HL-60 (cell line): ENCODE measurements around the gene MERTK.

Experiments
- DNase-seq, 2 experiments: peaks; one replicate each; pipeline ENCODE4 v3.0.0-alpha.2; 2010 to 2020; ENCODE audit warnings: low read depth in 1 of 2, low spot score in 1 of 2
- H3K27ac ChIP-seq: fragments of 250-450 bp; sonication (Bioruptor Pico); replicated peaks from 2 replicates; pipeline ENCODE4 v1.5.1; 2020; ENCODE audit warnings: mild to moderate bottlenecking, moderate library complexity
- H3K27me3 ChIP-seq: fragments of 250-450 bp; sonication (Bioruptor Pico); 2 replicates; pipeline ENCODE4 v1.5.1; 2021; ENCODE audit warnings: mild to moderate bottlenecking, moderate library complexity; ENCODE audit not compliant: insufficient read depth, poor library complexity, severe bottlenecking
- H3K4me3 ChIP-seq: replicated peaks from 2 replicates; pipeline ENCODE4 v1.5.1; 2011; ENCODE audit warnings: mild to moderate bottlenecking, control low read depth, low read length; ENCODE audit not compliant: insufficient read depth
- GABPA ChIP-seq: IDR thresholded peaks from 2 replicates; pipeline ENCODE4 v1.6.1; 2012; ENCODE audit warnings: low read depth
- POLR2AphosphoS5 ChIP-seq: IDR thresholded peaks from 2 replicates; pipeline ENCODE4 v1.6.1; 2012; ENCODE audit warnings: low read depth
- SPI1 ChIP-seq: IDR thresholded peaks from 2 replicates; pipeline ENCODE4 v1.6.1; 2012; ENCODE audit warnings: low read depth, mild to moderate bottlenecking, borderline replicate concordance
- TF ChIP-seq, protein P1 (sequence below): IDR thresholded peaks from 2 replicates; pipeline ENCODE4 v1.6.1; 2012; ENCODE audit warnings: low read depth; ENCODE audit not compliant: insufficient replicate concordance
- TF ChIP-seq, protein P2 (sequence below): IDR thresholded peaks from one replicate; pipeline ENCODE4 v1.5.1; 2011; ENCODE audit warnings: low read length, control low read depth, inconsistent platforms; ENCODE audit not compliant: insufficient read depth

The MERTK gene

GRCh38 chr2:111977240-111977639 lies 78.8 kb downstream of the MERTK start:
- H3K4me3 ChIP-seq: no peak overlapping the region
- H3K27me3 ChIP-seq: no peaks in the 10 kb centered on the region
- H3K27ac ChIP-seq: no peak overlapping the region
- no peak for DNase-seq
- TF ChIP-seq GABPA (no peak), SPI1 (no peak), POLR2AphosphoS5 (no peak)
- TF ChIP-seq, protein P1, sequence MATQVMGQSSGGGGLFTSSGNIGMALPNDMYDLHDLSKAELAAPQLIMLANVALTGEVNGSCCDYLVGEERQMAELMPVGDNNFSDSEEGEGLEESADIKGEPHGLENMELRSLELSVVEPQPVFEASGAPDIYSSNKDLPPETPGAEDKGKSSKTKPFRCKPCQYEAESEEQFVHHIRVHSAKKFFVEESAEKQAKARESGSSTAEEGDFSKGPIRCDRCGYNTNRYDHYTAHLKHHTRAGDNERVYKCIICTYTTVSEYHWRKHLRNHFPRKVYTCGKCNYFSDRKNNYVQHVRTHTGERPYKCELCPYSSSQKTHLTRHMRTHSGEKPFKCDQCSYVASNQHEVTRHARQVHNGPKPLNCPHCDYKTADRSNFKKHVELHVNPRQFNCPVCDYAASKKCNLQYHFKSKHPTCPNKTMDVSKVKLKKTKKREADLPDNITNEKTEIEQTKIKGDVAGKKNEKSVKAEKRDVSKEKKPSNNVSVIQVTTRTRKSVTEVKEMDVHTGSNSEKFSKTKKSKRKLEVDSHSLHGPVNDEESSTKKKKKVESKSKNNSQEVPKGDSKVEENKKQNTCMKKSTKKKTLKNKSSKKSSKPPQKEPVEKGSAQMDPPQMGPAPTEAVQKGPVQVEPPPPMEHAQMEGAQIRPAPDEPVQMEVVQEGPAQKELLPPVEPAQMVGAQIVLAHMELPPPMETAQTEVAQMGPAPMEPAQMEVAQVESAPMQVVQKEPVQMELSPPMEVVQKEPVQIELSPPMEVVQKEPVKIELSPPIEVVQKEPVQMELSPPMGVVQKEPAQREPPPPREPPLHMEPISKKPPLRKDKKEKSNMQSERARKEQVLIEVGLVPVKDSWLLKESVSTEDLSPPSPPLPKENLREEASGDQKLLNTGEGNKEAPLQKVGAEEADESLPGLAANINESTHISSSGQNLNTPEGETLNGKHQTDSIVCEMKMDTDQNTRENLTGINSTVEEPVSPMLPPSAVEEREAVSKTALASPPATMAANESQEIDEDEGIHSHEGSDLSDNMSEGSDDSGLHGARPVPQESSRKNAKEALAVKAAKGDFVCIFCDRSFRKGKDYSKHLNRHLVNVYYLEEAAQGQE: no peak
- TF ChIP-seq, protein P2, sequence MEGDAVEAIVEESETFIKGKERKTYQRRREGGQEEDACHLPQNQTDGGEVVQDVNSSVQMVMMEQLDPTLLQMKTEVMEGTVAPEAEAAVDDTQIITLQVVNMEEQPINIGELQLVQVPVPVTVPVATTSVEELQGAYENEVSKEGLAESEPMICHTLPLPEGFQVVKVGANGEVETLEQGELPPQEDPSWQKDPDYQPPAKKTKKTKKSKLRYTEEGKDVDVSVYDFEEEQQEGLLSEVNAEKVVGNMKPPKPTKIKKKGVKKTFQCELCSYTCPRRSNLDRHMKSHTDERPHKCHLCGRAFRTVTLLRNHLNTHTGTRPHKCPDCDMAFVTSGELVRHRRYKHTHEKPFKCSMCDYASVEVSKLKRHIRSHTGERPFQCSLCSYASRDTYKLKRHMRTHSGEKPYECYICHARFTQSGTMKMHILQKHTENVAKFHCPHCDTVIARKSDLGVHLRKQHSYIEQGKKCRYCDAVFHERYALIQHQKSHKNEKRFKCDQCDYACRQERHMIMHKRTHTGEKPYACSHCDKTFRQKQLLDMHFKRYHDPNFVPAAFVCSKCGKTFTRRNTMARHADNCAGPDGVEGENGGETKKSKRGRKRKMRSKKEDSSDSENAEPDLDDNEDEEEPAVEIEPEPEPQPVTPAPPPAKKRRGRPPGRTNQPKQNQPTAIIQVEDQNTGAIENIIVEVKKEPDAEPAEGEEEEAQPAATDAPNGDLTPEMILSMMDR: no peak

DNA sequence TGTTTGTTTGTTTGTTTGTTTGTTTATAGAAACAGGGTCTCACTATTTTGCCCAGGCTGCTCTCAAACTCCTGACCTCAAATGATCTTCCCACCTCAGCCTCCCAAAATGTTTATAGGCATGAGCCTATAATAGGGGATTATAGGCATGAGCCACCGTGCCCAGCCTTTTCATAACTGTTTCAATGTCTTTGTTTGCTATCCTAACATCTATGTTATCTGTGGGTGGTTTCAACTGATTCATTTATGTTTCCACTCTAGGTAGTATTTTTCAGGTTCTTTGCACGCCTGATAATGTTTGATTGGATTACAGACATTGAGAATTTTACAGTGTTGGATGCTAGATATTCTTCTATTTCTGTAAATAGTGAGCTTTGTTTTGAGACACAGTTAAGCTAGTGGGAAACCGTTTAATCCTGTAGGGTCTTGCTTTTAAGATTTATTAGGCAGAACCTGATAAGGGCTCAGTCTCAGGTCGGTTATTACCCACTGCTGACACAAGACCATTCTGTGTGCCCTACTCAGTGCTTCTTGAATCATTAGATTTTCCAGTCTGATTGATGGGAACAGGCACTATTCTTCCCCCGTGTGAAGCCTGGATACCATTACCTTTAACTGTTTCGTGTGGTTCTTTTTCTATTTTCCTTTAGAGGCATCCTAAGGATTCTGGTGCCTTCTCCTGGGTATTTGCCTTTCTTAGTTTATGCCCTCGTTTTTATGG lies 80.2 kb downstream of the MERTK start:
- TF ChIP-seq, protein P2: no peak
- TF ChIP-seq, protein P1: no peak
- no peak for TF ChIP-seq POLR2AphosphoS5
- no peak for TF ChIP-seq SPI1
- TF ChIP-seq GABPA: no peak
- no peak overlapping the region for H3K27ac ChIP-seq
- no peaks in the 10 kb centered on the region for H3K27me3 ChIP-seq
- H3K4me3 ChIP-seq: no peak overlapping the region
- no peak for DNase-seq

DNA sequence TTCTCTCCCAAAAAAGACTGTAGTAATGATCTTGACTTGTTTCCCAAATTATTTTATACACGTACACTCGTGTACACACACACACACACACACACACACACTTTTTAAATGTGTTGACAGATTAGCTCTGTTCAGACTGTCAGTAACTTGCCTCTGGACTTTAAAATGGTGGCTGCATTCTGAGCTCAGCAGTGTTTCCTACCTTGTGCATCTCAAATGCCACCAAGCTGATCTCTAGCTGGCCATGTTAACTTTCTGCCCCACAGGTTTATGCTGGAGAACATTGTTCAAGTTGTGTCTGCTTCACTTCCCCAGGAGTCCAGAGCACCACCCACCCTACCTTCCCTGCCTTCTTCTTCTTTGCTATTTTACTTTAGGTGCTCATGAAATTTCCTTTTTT lies 83.3 kb downstream of the MERTK start:
- Histone ChIP-seq H3K27ac (no peak overlapping the region), H3K27me3 (no peaks in the 10 kb centered on the region), H3K4me3 (no peak overlapping the region)
- TF ChIP-seq, protein P1: no peak
- no peak for TF ChIP-seq SPI1
- TF ChIP-seq GABPA: no peak
- TF ChIP-seq, protein P2: no peak
- no peak for TF ChIP-seq POLR2AphosphoS5
- DNase-seq: no peak
